GM19452 (cell line): ENCODE results near the gene ACADS.
"Not testable (repeated sequence)": the region's sequence is repeated elsewhere in the genome, so short reads cannot be mapped to it uniquely, and the experiment has no call there.

Experiments used
- ATAC-seq: cut with Tn5 transposase; IDR thresholded peaks from one replicate; pipeline ENCODE4 v1.9.1; 2021; ENCODE audit not compliant: unreplicated experiment

ACADS gene

DNA sequence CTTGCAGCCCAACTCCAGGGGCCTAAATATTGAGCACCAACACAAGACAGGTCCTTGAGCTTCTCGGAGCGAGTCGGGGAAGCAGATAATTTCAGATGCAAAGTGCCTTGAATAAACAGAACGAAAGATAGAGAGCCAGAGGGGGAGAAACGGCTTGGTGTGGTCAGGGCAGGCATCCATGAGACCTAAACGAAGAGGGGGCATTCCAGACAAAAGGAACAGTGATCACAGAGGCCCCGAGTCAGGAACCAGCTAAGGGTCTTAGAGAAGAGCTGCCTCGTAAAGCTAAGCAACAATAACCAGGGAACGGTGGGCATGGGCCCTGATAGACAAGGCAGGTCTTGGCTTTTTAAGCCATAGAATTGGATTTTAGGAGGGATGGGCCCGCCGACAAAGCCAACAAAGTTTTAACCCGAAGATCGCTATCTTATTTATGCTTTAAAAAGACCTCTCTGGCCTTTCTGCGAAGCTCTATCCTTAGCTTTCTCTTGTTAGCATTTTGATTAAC lies 421 bp upstream of the ACADS start:
- no peak for ATAC-seq

DNA sequence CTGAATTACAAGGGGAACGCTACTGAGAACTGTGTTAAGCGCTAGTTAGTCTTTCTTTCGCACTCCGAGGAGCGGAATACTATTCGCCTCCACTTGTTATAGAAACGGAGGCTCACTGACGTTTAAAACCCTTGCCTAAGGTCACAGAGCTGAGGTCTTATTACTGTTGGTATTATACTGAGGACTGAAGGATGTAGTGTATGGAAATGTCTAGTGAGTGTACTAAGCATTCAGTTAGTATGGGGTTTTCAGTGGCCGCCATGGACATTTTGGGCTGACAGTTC lies 826 bp downstream of the ACADS start:
- ATAC-seq: no peak

DNA sequence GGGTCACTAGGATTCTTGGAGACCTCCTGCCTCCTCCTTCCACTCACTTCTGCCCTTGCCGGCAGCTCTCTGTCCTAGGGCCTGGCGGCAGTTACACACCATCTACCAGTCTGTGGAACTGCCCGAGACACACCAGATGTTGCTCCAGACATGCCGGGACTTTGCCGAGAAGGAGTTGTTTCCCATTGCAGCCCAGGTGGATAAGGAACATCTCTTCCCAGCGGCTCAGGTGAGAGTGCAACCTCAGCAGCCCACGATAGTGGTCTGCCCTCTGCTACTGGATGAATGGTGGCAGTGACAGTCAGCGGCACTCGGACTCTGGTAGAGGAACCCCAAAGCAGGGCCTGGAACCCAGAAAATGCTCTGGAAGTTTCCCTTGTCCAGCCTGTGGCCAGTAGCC lies 1.3 kb downstream of the ACADS start:
- ATAC-seq: no peak

DNA sequence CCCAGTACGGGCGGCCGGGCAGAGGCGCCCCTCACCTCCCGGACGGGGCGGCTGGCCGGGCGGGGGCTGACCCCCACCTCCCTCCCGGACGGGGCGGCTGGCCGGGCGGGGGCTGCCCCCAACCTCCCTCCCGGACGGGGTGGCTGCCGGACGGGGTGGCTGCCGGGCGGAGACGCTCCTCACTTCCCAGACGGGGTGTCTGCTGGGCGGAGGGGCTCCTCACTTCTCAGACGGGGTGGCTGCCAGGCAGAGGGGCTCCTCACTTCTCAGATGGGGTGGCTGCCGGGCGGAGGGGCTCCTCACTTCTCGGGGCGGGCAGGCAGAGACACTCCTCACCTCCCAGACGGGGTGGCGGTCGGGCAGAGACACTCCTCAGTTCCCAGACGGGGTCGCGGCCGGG lies 6.6 kb downstream of the ACADS start:
- ATAC-seq: not testable (repeated sequence)

DNA sequence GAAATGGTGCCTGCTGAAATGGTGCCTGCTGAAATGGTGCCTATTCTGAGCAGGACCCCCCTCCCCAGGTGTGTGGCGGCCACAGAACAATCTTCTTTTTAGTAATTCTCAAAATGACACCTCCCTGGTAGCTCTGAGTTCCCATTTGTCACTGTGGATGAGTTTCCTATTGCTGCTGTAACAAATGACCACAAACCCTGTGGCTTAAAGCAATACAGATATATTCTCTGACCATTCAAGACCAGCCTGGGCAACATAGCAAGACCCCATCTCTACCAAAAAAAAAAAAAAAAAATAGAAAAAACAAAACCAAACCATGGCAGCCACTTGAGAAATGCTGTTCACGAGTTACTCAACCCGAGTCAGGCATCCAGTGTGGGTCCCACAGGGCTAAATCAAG lies 7.9 kb downstream of the ACADS start:
- ATAC-seq: no peak

DNA sequence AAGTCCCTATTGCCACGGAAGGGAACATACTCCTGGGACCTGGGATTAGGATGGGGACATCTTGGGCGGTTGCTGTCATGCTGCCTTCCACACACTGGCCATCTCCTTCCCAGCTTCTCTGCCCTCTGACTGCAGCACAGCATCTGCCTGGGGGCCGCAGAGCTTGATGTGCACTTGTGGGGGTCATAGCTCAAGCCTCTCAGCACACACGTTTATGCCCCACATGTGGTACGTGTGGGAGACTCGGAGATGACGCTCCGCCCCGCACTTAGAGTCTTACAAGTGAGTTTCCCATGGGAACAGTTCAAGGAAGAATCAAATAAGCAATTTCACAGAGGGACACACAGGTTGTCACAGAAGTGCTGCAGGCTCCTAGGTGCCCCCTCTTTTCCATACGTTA lies 8.6 kb downstream of the ACADS start:
- no peak for ATAC-seq

DNA sequence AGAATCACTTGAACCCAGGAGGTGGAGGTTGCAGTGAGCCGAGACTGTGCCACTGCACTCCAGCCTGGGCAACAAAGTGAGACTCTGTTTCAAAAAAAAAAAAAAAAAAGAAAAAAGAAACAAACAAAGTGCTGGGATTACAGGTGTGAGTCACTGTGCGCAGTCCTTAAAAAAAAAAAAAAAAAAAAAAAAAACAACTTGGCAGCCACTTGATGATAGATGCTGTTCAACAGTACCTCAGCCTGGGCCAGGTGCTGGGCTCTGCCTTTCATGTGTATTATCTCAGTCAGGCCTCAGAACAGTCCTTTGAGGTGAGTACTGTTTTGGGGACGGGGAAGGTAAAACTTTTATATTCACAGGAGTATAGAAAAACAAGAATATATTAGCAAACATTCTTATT lies 9.6 kb downstream of the ACADS start:
- no peak for ATAC-seq

DNA sequence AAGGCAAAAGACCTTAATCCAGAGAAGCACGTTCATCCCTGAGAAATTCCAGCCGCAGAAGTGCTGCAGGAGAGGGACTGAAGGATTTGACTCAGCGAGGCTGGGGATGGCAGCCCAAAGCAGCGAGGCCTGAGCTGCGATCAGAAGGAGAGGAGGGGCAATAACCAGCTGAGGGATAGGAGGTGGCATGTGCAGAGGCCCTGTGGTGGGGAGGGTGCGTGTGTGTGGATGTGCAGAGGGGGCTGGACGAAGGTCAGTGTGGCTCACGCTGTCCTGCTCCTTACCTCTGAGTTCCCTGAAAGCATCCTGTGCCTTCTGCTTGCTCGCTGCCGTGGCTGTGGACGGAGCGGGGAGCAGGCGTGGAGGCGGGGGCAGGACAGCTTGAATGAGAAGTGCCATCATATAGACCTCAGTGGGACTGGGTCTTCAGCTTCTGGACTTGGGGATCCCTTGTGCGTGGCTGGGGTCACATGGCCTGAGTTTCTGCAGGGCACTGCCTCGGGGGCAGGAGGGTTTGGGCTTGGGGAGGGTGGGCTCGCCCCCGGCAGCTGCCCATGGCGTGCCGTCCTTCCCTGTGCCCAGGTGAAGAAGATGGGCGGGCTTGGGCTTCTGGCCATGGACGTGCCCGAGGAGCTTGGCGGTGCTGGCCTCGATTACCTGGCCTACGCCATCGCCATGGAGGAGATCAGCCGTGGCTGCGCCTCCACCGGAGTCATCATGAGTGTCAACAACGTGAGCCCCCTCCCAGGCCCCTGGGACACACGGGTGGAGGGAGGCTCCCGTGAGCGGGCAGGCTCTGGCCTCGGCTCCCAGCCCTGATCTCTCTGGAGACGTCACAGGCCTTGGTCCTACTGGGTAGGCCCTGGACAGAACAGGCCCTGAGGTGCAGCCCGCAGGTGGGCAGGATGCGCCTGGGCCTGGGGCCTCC lies 11.0 kb downstream of the ACADS start:
- no peak for ATAC-seq

DNA sequence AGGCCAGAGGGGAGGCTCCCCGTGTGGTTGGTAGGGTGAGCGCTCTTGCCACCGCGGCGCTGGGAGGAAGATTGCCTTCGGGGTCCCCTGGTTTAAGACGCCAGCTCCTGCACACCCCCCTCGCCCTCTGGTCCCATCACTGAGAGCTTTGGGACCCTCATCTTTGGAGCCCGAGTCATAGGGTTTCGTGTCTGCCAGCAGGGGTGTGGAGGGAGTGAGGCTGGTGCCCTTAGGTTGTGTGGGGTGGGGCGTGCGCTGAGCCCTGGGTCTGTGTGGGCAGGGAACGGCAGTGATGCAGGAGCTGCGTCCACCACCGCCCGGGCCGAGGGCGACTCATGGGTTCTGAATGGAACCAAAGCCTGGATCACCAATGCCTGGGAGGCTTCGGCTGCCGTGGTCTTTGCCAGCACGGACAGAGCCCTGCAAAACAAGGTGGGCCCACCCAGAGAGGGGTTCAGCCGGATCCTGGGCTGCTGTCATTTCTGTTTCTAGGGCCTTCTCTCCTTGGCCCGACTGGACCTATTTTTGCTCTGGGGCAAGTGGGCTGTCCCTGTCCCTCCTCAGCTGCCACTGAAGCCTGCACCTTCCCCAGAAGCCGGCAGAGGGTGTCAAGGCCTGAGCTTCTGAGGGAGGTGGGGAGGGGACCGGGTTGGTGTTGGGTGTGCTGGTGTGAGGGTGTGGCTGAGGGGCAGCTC lies 12.1 kb downstream of the ACADS start:
- no peak for ATAC-seq

DNA sequence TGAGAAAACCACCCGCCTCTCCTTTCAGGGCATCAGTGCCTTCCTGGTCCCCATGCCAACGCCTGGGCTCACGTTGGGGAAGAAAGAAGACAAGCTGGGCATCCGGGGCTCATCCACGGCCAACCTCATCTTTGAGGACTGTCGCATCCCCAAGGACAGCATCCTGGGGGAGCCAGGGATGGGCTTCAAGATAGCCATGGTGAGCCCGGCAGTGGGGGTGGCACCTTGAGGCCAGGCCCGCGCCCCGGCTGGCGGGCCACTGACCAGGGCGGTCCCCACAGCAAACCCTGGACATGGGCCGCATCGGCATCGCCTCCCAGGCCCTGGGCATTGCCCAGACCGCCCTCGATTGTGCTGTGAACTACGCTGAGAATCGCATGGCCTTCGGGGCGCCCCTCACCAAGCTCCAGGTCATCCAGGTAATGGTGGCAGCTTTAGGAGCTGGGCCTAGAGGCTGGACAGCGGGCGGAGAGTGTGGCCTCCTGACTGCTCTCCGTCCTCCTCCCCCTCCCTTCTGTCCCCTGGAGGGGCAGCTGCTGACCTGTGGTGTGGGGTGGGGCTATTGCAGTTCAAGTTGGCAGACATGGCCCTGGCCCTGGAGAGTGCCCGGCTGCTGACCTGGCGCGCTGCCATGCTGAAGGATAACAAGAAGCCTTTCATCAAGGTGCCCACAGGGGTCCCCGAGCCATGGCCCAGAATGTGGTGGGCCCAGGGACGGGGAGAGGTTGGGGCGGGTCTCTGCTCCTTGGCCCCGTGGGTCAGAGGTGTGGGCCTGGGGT lies 12.8 kb downstream of the ACADS start:
- no peak for ATAC-seq

DNA sequence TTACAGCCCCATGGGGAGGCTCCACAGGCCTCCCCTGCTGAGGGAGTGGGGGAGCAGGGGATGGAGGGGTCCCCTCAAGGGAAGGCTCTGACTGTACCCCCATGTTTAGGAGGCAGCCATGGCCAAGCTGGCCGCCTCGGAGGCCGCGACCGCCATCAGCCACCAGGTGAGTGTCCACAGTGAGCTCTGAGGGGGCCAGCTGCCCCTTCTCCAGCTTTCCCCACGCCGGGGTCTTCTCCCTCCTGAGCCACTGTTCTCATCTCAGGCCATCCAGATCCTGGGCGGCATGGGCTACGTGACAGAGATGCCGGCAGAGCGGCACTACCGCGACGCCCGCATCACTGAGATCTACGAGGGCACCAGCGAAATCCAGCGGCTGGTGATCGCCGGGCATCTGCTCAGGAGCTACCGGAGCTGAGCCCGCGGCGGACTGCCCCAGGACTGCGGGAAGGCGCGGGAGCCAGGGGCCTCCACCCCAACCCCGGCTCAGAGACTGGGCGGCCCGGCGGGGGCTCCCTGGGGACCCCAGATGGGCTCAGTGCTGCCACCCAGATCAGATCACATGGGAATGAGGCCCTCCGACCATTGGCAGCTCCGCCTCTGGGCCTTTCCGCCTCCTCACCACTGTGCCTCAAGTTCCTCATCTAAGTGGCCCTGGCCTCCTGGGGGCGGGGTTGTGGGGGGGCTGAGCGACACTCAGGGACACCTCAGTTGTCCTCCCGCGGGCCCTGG lies 13.6 kb downstream of the ACADS start:
- ATAC-seq: no peak

DNA sequence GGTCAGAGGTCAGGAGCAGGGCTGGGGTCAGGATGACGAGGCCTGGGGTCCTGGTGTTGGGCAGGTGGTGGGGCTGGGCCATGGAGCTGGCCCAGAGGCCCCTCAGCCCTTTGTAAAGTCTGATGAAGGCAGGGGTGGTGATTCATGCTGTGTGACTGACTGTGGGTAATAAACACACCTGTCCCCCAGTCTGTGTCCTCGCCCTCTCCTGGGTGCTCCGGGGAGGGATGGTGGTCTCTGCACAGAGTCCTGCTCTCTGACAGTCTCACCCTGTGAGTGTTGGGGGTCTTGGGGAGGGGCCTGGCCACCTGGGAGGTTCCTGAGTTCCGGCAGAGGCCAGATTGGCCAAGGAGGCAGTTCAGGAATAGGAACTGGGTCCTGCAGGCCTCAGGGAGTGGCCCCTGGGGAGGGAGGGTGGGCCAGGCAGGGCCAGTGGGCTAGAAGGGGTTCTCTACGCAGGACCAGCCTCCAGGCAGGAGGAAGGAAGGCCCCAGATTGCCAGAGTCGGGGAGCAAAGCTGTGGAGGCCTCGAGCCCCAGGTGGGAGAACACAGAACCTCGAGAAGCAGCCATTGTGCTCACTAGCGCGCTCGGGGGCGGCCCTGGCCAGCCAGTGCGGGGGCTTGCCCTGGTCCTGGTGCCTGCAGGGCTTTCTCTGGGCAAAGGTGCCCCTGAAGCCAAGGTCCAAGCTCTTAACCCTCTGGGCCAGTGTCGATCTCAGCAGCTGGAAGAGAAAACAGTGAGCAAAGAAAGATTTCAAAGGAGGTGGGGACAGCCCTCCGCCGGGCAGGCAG lies 14.4 kb downstream of the ACADS start:
- ATAC-seq: no peak

DNA sequence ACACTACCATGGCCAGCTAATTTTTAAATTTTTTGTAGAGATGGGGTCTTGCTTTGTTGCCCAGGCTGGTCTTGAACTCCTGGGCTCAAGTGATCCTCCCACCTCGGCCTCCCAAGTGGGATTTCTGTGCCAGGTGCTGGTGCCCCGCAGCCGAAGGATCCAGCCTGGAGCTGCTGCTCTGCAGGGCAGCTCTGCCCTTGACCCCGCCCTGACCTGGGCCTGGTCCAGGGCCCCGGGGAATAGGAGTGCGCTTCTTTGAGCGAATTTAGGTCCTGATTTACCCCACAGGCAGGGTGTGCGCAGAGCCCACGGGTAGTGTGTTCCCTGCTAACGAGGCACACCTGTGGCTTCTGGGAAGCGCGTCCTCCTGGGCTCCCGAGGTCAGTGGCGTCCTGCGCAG lies 15.2 kb downstream of the ACADS start:
- ATAC-seq: no peak

DNA sequence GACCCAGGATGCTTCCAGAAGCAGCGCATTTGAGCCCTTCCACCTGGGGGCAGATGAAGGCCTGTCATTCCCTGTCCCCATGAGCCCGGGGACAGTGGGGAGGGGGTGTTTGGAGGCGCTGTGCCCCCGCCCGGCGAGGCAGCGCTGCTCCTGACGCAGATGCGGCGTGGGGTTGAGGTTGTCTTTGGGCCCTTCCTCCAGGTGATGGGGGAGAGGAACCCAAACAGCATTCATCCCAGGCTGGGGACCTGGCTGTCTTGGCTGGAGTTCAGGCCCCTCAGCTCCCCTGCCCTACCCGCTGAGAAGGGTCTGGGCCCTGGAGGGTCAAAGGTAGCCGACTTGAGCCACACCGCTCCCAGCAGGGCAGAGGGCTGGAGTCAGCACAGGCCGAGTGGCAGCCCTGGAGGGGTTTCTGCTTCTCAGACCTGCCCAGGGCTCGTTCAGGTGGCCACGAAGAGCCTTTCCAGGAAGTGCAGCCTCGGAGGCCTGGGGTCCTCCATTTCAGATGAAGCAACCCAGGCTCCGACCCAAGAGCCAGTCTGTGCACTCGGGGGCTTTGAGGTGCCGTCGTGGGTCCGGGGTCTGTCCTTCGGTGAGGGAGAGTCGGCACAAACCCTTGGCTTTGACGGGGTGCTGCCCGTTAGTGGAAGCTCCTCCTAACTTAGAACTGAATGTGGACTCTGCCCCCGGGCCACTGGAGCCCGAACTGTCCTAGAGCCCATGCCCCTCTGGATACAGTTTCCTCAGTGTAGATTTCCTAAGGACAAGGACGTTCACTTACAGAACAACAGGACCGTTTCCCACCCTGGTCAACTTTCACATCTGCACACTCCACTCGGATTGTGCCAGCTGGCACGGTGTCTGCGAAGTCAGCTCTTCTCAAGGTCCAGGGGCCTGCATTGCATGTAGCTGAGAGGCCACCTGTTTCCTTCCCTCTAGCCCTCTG lies 16.1 kb downstream of the ACADS start:
- ATAC-seq: no peak

DNA sequence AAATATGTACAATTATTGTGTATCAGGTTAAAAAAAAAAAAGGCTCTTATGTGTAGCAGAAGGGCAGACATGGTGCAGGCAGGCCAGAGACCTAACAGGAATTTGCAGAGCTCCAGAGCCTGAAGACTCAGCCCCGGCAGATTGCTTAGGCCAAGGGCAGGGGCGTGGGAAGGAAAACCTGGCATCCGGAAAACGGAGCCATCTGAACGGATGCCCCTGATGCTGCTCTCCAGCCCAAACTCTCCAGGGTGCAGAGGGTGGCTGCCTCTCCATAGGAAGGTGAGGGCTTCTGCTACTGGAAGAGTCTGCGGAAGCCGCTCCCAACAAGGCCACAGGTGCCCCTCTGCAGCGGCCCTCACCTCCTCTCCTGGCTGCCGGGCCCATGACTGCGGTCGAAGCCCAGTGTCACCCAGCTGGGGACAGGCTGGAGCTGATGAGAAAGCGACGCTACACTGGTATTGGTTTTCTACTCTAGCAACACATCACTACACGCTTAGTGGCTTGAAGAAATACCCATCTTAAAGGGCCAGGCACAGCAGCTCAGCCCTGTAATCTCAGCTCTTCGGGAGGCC lies 19.4 kb downstream of the ACADS start:
- ATAC-seq: no peak

DNA sequence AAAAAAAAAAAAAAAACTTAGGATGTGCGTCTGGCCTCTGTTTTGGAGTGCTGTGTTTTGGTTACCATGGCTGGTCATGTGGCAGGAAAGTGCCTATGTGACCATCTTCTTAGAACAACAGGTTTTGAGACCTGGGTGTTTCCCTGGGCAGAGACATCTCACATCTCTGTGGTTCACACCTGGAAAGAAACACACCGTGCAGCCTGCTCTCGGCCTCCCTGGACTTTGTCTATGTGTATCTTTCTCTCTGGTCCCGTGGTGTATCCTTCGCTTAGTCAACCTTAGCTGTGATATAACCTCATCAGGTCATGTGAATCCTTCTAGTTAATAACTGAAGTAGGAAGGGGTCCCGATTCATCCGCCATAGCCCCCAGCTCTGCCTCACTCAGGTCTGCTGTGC lies 22.6 kb downstream of the ACADS start:
- no peak for ATAC-seq

DNA sequence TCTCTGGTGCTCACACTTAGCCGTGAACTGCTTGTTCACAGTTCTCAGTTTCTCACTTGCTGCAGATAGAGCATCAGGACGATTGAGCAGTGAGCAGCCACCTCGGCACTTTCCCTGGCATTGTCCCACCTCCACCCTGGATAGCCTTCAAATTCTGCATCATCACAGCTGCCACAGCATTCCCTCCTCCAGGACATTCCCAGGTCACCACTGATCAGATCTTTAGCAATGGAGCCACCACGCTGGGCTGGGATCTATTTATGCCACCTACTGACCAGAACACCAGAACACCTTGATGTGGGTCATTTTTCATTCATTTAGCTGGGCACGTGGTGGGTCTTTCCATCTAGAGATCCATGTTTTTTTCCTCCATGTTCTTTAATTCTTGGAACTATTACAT lies 23.6 kb downstream of the ACADS start:
- ATAC-seq: no peak

DNA sequence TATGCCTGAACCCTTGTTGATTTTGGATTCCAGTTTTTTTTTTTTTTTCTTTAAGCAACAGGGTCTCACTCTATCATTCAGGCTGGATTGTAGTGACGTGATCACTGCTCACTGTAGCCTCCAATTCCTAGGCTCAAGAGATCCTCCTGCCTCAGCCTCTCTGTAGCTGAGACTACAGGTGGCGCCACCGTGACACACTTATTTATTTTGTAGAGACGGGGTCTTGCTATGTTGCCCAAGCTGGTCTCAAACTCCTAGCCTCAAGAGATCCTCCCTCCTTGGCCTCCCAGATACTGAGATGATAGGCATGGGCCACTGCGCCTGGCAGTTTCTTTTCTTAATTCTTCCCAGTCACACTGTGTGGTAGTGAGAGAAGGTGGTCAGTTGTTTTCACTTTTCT lies 25.2 kb downstream of the ACADS start:
- no peak for ATAC-seq

DNA sequence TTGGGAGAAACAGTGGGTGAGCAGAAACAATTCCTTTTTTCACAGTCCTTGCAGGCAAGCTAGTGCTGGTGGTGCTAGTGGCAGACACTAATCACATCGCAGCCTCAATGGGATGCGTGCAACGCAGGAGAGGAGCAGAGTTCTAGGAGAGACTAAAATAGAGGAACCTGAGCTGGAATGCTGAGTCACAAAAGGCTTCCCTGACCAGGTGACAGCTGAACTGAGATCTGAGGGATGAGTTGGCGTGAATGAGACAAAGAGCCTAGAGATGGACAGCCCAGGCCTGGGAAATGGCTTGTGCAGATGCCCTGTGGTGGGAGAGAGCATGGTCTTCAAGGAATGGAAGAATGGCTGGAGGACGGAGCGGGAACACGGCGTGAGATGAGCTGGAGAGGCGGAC lies 25.8 kb downstream of the ACADS start:
- no peak for ATAC-seq
